UCSD-AML1 (cell line): ENCODE measurements around the gene CCDC66.
"Not testable (repeated sequence)": the region's sequence is repeated elsewhere in the genome, so short reads cannot be mapped to it uniquely, and the experiment has no call there.

Source experiments
- DNase-seq: peaks from one replicate; lab custom pipeline; 2025; ENCODE audit not compliant: unreplicated experiment; lab: John Stamatoyannopoulos, UW

CCDC66 gene

DNA sequence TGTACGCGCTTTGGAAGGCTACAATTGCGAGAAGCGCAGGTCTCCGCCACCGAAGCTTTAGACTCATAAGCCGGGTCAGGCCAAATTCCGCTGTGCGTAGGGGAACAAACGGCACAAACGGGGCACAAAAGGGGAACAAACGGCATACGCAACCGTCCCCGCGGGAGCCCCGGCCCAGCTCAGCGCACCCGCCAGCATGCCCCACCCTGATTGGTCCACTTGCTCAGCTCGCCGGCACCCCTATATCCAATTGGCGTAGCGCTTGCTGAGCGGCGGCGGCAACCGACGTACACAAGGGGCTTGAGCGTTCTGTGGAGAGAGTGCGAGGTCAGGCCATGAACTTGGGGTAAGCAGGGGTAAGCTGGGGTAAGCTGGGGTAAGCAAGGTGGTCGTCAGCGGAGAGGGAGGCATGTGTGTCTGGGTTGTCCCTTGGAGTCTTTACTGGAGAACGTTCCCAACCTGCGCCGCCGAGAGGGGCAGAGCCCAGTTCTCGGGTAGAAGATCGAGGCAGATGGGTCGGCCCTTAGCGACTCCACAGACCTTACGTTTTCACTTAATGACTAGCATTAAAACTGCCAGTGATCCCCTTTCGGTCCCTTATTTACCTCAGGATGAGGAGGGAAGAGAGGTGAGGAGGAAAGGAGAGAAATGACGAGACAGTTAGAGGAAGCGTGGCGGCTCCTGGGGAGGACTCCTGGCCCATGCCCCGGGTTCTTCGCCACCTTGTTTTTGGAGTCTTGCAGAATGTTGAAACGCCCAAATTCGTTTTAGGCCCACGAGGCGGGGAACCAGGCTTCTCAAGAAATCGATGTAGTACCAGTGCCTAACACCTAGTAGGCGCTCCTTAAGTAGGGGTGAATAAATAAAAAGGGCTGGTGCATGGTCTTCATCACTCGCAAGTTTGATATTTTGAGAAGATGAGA lies at the start of gene CCDC66:
TSS of gene CCDC66 (plus strand) at position 268 of the 923 bp plus-strand sequence. CDS start at position 336, 68 bp downstream.
- peak; percentile 91 for DNase-seq

DNA sequence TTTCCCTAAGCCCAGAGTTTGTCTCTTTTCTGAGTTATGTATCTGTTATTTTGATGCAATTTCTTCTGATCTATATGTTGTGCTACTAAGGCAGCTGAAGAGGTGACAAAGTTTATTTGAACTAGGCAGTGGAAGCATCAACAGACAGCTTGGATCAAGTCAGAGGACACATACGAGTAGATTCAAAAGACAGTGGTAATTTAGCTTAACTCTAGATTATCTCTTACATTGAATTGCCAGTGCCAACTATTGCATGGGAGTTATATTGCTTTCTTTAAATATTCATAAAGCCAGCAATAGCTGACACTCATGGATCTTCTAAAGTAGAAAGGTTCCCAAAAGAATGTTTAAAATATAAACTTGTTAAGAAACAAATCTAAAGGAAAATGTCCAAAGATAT lies 37.3 kb upstream of the CCDC66 start:
- DNase-seq: no peak

DNA sequence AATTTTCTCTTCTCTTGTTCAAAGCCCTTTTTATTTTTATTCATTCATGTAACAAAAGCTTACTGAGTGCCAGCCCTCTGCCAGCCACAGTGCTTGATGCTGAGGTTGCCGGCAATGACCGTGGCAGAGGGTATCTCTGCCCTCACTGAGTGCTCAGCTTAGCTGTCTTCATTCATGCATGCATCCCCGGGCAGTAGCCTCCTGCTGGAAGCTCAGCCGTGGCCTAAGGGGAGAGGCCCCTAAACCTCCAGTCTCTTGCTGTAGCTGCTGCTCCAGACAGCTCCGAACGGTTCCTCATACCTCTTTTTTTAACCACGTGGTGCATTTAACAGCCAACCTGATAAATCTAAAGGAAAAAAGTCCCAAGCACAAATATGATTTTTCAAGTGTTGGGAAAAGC lies 34.6 kb upstream of the CCDC66 start:
- DNase-seq: no peak

DNA sequence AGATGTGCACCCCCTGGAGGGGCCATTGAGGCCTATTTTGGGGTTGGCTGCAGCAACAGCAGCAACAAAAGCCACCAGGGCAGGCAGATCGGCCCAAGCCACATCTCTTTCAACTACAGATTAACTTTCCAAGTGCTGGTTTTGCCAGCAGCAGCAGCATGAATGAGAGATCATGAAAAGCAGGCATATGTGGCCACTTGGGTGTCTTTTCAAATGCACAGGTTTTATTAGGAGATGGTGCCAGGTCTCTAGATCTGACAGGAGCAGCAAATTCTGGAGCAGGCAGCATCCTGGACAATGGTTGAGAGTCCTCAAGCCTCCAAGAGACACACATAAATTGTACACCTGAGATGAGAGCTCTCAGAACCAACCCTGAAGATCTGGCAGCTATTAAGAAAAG lies 31.7 kb upstream of the CCDC66 start:
- no peak for DNase-seq

DNA sequence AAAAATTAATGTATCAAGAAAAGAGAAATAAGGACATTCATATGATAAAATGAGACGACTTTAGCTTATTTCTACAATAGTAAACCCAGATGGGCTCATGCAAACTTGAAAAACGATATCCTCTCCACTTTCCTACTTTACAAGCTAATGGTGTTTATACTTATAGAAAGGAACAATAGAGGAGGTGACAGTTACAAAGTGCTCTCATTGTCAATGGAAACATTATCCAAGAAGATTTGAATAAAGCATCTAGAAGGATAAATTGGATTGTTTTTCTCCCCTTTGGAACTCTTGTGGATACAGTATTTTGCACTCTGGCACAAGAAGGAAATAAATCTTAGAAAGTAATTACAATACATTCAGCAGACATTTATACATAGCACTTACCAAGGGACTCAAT lies 20.2 kb upstream of the CCDC66 start:
- no peak for DNase-seq

DNA sequence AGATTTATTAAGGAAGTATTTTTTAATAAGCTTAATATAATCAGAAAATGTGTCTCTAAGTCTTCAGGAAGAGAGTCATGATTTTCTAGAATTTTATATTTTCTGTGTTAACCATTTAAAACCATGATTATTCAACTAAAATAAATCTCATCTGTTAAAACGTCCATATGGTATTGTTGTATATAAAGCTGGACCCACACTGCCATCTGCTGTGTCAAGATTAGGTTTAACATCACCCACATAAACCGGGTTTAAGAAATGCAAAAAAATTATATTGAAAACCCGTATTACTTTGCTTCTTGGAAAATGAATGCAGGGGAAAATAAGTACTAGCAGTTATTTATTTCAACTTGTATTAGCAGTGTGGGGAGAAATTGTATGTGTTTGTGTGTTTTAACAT lies 9.5 kb upstream of the CCDC66 start:
- no peak for DNase-seq

DNA sequence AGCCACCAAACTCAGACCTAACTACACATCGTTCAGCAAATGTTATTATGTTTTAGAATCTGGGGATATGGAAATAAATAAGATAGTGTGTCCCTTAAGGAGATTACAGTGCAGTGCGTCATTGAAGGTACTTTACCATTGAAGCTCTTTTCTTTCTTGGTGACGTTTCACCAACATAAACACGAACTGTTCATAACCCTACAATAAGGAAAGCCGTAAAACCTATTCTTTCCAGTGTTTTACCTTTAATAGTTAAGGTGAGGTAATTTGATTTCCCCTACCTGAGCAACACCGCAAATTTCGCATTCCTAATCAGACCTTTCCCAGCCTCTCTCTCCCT lies 826 bp downstream of the CCDC66 start:
- no peak for DNase-seq

DNA sequence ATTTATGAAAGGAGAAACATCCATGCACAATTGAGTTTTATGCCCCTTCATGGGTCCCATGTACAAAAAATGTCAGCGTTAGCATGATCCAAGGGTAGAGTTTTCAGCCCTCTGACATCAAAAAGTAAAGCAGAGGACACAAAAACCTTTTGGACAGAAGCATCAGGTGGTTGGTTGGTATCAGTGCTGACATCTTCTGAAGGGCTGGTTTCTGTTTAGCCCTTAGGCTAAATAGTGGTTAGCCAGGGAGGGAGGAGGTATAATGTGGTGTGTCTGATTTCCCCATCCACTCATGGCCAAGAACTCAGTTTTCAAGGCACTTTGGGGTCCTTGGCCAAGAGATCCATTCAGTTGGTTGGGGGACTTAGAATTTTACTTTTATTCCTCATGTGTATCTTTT lies 16.5 kb downstream of the CCDC66 start:
- no peak for DNase-seq

DNA sequence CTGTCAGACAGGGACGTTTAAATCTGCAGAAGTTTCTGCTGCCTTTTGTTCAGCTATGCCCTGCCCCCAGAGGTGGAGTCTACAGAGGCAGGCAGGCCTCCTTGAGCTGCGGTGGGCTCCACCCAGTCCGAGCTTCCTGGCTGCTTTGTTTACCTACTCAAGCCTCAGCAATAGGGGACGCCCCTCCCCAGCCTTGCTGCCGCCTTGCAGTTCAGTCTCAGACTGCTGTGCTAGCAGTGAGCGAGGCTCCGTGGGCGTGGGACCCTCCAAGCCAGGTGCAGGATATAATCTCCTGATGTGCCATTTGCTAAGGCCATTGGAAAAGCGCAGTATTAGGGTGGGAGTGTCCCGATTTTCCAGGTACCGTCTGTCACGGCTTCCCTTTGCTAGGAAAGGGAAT lies 25.0 kb downstream of the CCDC66 start:
- DNase-seq: not testable (repeated sequence)

DNA sequence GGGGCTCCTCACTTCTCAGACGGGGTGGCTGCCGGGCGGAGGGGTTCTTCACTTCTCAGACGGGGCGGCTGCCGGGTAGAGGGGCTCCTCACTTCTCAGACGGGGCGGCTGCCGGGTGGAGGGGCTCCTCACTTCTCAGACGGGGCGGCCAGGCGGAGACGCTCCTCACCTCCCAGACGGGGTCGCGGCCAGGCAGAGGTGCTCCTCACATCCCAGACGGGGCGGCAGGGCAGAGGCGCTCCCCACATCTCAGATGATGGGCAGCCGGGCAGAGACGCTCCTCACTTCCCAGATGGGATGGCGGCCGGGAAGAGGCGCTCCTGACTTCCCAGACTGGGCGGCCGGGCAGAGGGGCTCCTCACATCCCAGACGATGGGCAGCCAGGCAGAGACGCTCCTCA lies 27.3 kb downstream of the CCDC66 start:
- not testable (repeated sequence) for DNase-seq

DNA sequence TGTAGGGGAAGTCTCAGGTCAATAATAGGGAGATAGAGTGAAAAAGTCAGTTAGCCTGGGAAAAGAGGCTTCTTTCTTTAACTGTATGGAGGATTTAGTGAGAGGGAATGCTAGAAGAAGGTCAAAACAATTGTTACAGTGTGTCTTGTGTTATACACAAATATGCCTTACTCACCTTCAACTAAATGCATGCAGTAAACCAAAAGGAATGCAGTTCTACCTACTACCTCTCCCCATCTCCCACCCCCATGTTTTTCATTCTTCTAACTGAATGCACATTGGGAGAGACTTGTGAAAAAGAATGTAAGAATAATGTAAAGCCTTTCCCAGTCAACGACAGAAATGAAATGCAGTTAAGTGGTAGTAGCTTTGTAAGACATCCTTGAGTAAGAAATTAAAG lies 33.8 kb downstream of the CCDC66 start:
- DNase-seq: no peak

DNA sequence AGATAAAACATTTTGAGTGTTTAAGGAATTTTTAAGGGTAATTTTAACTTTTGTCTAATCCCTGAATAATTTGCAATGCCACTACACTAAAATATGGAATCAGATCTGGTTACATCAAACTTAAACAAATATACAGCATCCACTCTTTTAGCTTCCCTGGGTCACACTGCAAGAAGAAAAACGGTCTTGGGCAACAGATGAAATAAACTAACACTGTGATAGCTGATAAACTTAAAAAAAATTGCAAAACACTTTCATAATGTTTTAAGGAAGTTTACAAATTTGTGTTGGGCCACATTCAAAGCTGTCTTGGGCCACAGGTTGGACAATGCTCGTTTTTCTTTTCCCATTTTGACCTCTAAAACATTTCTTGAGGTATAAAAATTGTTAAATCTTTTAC lies 34.3 kb downstream of the CCDC66 start:
- no peak for DNase-seq

DNA sequence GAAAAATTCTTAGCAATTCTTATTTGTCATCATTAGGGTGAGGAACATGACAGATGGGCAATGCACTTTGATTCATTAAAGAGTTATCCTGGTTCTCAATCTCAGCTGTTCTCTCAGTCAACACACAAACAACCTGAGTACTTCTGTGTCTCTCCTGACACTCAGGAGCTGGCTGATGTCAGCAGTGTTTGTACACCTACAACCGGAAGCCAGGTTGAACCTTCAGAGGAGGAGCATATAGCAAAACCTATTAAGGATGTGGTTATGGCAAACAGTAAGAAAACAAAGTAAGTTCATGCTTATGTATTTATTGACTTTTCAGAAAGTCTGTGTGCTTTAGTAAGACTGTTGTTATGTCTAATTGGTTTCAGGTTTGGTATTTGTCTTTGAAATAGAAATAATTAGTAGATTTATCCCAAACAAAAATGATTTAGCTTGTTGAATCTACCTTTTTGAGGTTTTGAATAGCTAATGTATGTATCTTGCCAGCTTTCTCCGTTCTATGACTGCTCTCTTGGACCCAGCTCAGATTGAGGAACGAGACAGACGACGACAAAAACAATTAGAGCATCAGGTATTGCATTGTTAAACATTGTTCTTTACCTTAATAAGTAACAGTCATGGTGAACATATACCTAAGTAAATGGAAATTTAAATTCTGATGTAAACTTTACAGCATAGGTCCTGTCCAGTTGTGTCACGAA lies 36.6 kb downstream of the CCDC66 start:
- no peak for DNase-seq

DNA sequence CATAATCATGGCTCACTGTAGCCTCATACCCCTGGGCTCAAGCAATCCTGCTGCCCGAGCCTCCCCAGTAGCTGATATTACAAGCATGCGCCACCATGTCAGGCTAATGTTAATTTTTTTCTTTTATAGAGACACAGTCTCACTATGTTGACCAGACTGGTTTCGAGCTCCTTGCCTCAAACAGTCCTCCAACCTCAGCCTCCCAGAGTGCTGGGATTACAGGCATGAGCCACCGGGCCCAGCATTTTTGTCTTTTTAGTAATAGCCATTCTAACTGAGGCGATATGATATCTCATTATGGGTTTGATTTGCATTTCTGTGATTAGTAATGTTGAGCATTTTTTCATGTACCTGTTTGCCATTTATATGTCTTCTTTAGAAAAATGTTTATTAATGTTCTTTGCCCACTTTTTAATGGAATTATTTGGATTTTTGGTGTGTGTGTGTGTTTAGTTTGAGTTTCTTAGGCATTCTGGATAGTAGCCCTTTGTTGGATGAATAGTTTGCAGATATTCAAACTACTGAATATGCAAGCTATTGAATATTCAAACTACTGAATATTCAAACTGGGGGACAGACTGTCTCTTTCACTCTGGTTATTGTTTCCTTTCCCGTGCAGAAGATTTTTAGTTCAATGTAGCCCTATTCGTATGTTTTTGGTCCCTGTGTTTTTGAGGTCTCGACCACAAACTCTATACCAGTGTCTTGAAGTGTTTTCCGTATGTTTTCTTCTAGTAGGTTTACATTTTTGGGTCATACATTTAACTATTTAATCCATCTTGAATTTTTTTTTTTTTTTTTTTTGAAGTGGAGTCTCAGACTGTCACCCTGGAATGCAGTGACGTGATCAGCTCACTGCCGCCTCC lies 39.2 kb downstream of the CCDC66 start:
- DNase-seq: no peak

DNA sequence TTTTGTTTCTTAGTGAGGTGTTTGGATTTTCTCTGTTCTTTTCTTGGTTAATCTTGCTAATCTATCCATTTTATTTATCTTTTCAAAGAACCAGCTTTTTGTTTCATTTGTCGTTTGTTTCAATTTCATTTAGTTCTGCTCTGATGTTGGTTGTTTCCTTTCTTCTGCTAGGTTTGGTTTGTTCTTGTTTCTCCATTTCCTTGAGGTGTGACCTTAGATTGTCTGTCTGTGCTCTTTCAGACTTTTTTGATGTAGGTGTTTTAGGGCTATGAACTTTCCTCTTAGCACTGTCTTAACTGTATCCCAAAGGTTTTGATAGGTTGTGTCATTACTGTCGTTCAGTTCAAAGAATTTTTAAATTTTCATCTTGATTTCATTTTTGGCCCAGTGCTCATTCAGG lies 51.5 kb downstream of the CCDC66 start:
- DNase-seq: not testable (repeated sequence)

DNA sequence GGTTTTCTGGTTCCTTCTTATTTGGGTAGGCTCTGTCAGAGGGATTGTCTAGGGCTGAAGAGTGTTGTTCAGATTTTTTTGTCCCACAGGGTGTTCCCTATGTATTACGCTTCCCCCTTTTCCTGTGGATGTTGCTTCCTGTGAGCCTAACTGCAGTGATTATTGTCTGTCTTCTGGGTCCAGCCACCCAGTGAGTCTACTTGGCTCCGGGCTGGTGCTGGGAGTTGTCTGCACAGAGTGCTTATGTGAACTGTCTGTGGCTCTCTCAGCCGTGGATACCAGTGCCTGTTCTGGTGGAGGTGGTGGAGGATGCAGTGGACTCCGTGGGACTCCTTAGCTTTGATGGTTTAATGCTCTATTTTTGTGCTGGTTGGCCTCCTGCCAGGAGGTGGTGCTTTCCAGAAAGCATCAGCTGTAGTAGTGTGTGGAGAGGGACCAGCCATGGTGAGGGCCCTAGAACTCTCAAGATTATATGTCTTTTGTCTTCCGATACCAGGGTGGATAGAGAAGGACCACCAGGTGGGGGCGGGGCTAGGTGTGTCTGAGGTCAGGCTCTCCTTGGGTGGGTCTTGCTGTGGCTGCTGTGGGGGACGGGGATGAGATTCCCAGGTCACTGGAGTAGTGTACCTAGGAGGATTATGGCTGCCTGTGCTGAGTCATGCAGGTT lies 53.8 kb downstream of the CCDC66 start:
- no peak for DNase-seq

DNA sequence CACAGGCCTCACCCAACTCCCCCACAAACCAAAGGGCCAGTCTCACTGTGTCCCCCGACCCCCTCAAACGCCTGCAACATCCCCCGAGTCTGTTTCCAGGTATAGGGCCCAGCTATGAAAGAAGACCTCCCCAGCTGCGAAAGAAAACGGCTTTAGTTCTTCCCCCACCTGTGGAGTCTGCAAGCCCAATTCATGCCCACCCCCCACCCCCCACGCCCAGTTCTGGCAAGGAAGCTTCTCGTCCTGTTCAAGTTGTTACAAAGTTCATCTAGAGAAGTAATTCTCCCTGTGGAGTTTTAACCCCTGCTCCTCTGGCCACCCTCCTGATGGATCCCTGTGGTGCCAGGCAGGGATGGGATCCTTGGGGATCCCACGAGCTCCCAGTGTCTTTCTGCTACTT lies 54.4 kb downstream of the CCDC66 start:
- no peak for DNase-seq

DNA sequence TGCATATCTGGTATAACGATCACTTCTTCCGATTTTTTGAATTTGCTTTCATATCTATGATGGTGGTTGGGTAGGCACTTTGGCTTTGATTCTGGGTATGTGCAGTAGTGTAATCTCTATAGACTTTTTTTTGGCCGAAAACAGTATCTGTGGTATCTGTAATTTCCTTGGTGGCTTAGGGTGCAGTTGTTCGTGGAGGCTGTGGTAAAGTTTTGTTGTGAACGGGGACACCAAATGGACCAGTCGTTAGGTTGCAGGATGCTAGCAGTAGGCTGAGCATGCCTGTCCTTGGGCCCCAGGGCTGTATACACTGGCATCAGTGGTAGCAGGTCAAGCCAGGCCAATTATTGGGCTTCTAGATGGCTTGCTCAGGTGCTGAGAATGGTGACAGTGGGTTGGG lies 55.2 kb downstream of the CCDC66 start:
- DNase-seq: no peak

DNA sequence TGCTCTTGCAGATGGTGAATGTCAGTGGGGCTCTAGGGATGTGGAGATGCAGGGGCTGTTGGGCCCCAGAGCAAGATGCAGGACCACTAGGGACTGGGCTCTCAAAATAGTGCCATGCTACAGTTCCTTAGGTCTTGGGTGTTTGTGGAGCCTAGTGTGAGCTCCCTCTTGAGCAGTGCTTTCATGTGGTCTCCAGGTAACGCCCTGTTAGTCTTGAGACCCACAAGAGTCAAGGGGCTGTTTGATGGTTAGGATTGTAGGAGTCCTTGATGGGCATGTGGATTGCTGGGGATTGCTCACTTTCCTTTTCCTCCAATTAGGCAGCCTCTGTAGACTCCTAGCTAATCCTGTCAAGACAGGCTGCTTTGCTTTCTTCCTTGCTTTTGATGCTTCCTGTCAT lies 56.0 kb downstream of the CCDC66 start:
- no peak for DNase-seq

DNA sequence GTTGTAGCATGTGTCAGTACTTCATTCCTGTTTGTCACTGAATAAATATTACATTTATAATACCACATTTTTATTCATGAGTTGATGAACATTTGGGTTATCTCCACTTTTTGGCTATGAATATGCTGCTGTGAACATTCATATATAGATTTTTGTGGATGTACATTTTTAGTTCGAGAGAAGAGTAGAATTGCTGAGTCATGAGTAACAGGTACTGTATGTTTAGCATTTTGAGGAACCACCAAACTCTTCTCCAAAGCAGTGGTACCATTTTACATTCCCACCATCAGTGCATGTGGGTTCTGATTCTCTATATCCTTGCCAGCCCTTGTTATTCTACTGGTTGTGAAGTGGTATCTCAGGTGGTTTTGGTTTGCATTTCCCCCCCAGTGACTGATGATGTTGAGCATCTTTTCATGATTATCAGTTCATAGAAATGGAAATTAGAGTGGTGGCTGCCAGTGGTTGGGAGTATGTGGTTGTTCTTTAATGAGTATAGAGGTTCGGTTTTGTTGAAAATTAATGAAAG lies 59.6 kb downstream of the CCDC66 start:
- no peak for DNase-seq

DNA sequence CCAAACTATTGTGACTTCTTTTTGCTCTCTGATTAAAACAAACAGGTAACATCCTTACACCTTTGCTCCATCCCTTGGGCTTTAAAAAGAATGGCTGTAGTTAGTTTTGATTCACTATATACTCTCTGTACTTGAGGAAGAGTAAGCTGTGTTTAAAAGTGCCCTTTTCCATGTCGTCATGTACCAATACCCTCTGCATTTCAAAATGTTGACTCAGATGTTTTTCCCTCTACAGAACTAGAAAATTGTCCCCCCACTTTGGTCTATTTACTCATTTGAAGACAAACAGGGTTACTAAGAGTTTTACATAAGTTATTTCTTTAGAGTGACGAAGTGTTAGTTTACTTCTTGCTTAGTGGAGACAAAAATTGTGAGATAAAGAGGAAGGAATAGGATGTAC lies 63.4 kb downstream of the CCDC66 start:
- DNase-seq: no peak
